Measurements from ENCODE around the gene UIMC1.

- TF ChIP-seq FOSL1 (IDR thresholded peaks at IDR 0.05; ENCODE audit: low read depth) (no peak), EZH2phosphoT487 (IDR thresholded peaks at IDR 0.05; ENCODE audit: borderline replicate concordance) (no peak), CTCF (IDR thresholded peaks at IDR 0.05 in 2 of 3, conservative IDR thresholded peaks at IDR 0.05 in 1 of 3; ENCODE audit: borderline replicate concordance in 1 of 3, insufficient read depth in 1 of 3, low read depth in 2 of 3, low read length in 2 of 3) (no peak), JUND (IDR thresholded peaks at IDR 0.05) (no peak), POLR2A (IDR thresholded peaks at IDR 0.05; ENCODE audit: borderline replicate concordance, extremely low read depth, insufficient read depth, insufficient read length) (no peak), REST (IDR thresholded peaks at IDR 0.05; ENCODE audit: low read depth) (no peak), EZH2 (IDR thresholded peaks at IDR 0.05) (no peak), YY1 (IDR thresholded peaks at IDR 0.05; ENCODE audit: extremely low read depth, insufficient replicate concordance, low read depth, low read length) (no peak)
These were observed 7.8 kb downstream of the UIMC1 start for GRCh38 chr5:176998828-176999227.

All from HCT116 (cell line).